CD14-positive monocyte (primary cell): ENCODE data around the gene ZBED6. TPM values are rescaled to one million over a fixed set of nuclear protein-coding genes. Genes with fewer than 3 reads are reported as not detected.

Experiments
- DNase-seq, 3 donors: peaks; one replicate each; pipeline ENCODE4 v3.0.0-alpha.2; 2011 to 2022
- H2AFZ ChIP-seq: 2 replicates; pipeline ENCODE4 v1.6.0; 2012; ENCODE audit warnings: mild to moderate bottlenecking, low read depth, low read length, inconsistent platforms; ENCODE audit not compliant: insufficient read depth, poor library complexity, severe bottlenecking
- H3K27ac ChIP-seq, 2 donors: 1 replicate in 1 of 2; 2 replicates in 1 of 2; pipeline ENCODE4 v1.5.1; 2012 to 2013; ENCODE audit warnings: low read length in 2 of 2, control low read depth in 1 of 2, inconsistent platforms in 1 of 2, low read depth in 1 of 2, mild to moderate bottlenecking in 1 of 2
- H3K27me3 ChIP-seq, 2 donors: one replicate each; pipeline versions ENCODE4 v1.6.0 to v1.6.1; 2011 to 2013; ENCODE audit warnings: low read length in 2 of 2; ENCODE audit not compliant: control insufficient read depth in 2 of 2, insufficient read depth in 2 of 2
- H3K36me3 ChIP-seq, 2 donors: replicated peaks in 1 of 2; 1 replicate in 1 of 2; 2 replicates in 1 of 2; pipeline versions ENCODE4 v1.5.1 to v1.6.1; 2012 to 2013; ENCODE audit warnings: low read length in 2 of 2, control low read depth in 1 of 2, inconsistent platforms in 1 of 2, mild to moderate bottlenecking in 1 of 2; ENCODE audit not compliant: insufficient read depth in 2 of 2, control insufficient read depth in 1 of 2
- H3K4me1 ChIP-seq, 2 donors: 1 replicate in 1 of 2; 2 replicates in 1 of 2; pipeline versions ENCODE4 v1.5.1 to v1.6.1; 2012 to 2013; ENCODE audit warnings: low read length in 2 of 2, control low read depth in 1 of 2, inconsistent platforms in 1 of 2, mild to moderate bottlenecking in 1 of 2, moderate library complexity in 1 of 2; ENCODE audit not compliant: insufficient read depth in 2 of 2, control insufficient read depth in 1 of 2
- H3K4me2 ChIP-seq: replicated peaks from 2 replicates; pipeline ENCODE3; 2012; ENCODE audit warnings: low read length, moderate library complexity, mild to moderate bottlenecking; ENCODE audit not compliant: poor library complexity, severe bottlenecking; ENCODE audit errors: extremely low read depth
- H3K4me3 ChIP-seq, 3 experiments: fragments of 200-600 bp in 1 of 3; sonication (generic) in 1 of 3; replicated peaks in 1 of 3; 1 replicate in 2 of 3; 2 replicates in 1 of 3; pipeline ENCODE4 v1.5.1; 2011 to 2013; ENCODE audit warnings: low read length in 3 of 3, mild to moderate bottlenecking in 3 of 3, control low read depth in 2 of 3, low read depth in 2 of 3, inconsistent platforms in 1 of 3, moderate library complexity in 1 of 3
- H3K79me2 ChIP-seq: 2 replicates; pipeline ENCODE4 v1.6.0; 2012; ENCODE audit warnings: mild to moderate bottlenecking, control low read depth, inconsistent platforms, low read length, moderate library complexity; ENCODE audit not compliant: insufficient read depth
- H3K9ac ChIP-seq: 2 replicates; pipeline ENCODE4 v1.6.0; 2017; ENCODE audit warnings: low read length, mild to moderate bottlenecking; ENCODE audit not compliant: insufficient read depth, poor library complexity, severe bottlenecking
- H3K9me3 ChIP-seq, 2 donors: replicated peaks in 1 of 2; 1 replicate in 1 of 2; 2 replicates in 1 of 2; pipeline versions ENCODE4 v1.5.1 to v1.6.1; 2012 to 2013; ENCODE audit warnings: low read length in 2 of 2, control low read depth in 1 of 2; ENCODE audit not compliant: control insufficient read depth in 1 of 2, insufficient read depth in 1 of 2
- H4K20me1 ChIP-seq: 2 replicates; pipeline ENCODE4 v1.6.0; 2012; ENCODE audit warnings: mild to moderate bottlenecking, low read length, control low read depth, moderate library complexity; ENCODE audit not compliant: insufficient read depth
- H3K27ac Mint-ChIP-seq, 7 donors: one replicate each; pipeline ENCODE4 v1.8.0; 2020; ENCODE audit warnings: mild to moderate bottlenecking in 7 of 7, mixed read lengths in 7 of 7, moderate library complexity in 6 of 7, inconsistent platforms in 2 of 7
- H3K27me3 Mint-ChIP-seq, 3 donors: one replicate each; pipeline ENCODE4 v1.8.0; 2021 to 2022; ENCODE audit warnings: low read depth in 3 of 3, mild to moderate bottlenecking in 3 of 3, mixed read lengths in 3 of 3, moderate library complexity in 3 of 3, inconsistent platforms in 1 of 3
- H3K36me3 Mint-ChIP-seq, 2 donors: one replicate each; pipeline ENCODE4 v1.8.0; 2020; ENCODE audit warnings: mixed read lengths in 2 of 2, inconsistent platforms in 1 of 2, mild to moderate bottlenecking in 1 of 2
- H3K4me1 Mint-ChIP-seq: one replicate; pipeline ENCODE4 v1.8.0; 2020; ENCODE audit warnings: mild to moderate bottlenecking, mixed read lengths
- H3K4me3 Mint-ChIP-seq, 2 donors: one replicate each; pipeline ENCODE4 v1.8.0; 2020; ENCODE audit warnings: mild to moderate bottlenecking in 2 of 2, mixed read lengths in 2 of 2, moderate library complexity in 1 of 2
- H3K9me3 Mint-ChIP-seq, 7 donors: one replicate each; pipeline ENCODE4 v1.8.0; 2020 to 2022; ENCODE audit warnings: mixed read lengths in 7 of 7, mild to moderate bottlenecking in 6 of 7, moderate library complexity in 6 of 7, inconsistent platforms in 2 of 7
- CTCF ChIP-seq: fragments of 200-600 bp; IDR thresholded peaks from one replicate; pipeline ENCODE4 v1.8.0; 2022; ENCODE audit warnings: antibody characterized with exemption, mild to moderate bottlenecking
- WGBS: methylation state at CpG from one replicate; pipeline ENCODE4 v1.1.5; 2013; ENCODE audit warnings: missing lambda C conversion rate; ENCODE audit not compliant: insufficient coverage; 5-methylcytosine and 5-hydroxymethylcytosine counted together
- intact Hi-C, 2 donors: fragments of 100-400 bp; cut with micrococcal nuclease; formaldehyde crosslinking; loops; one replicate each; pipeline versions ENCODE4 v1.15.0 to v1.15.1; 2023
- polyA plus RNA-seq, 3 donors: library from polyadenylated mRNA; depleted of rRNA in 1 of 3; unstranded in 2 of 3; stranded (reverse) in 1 of 3; fragments of 300-500 nt in 2 of 3; fragments of >200 nt in 1 of 3; fragmentation: Illumina TruSeq in 2 of 3; gene quantifications; 1 replicate in 2 of 3; 2 replicates in 1 of 3; pipeline ENCODE4 v1.2.3, GENCODE V29; 2012 to 2021

The ZBED6 gene
- polyA plus RNA-seq, 3 donors, result 0.56 to 2.2 (median 1.00) TPM

- intact Hi-C loops, result no loop called here
- Mint-ChIP-seq H3K27ac (peak within 1 kb of the TSS in 5 of 7 donors; percentile 28 to 74 (median 51)), H3K27me3 (peaks cover 0 to 1% (median 0%) of the 10 kb centered on the region in 3 donors), H3K36me3 (peaks cover 0 to 3% of the 10 kb centered on the region in 2 donors), H3K4me3 (peak within 1 kb of the TSS in 1 of 2 donors; percentile 53), H3K4me1 (peaks cover 33% of the 10 kb centered on the region), H3K9me3 (peaks cover 0 to 3% (median 0%) of the 10 kb centered on the region in 7 donors)
- H3K4me1 ChIP-seq, result peaks cover 12% of the 10 kb centered on the region in 2 donors
- TF ChIP-seq CTCF, result no peak
- no peaks in the 10 kb centered on the region for H3K9me3 ChIP-seq
- H3K9ac ChIP-seq, result no peak within 1 kb of the TSS
- WGBS, result 84% methylated on average over 13 of the region's 16 CpGs
- DNase-seq, result no peak
- H2AFZ ChIP-seq, result peak within 1 kb of the TSS; percentile 46
- H3K4me2 ChIP-seq, result no peak within 1 kb of the TSS
- H3K36me3 ChIP-seq, result no peaks in the 10 kb centered on the region
- no peak within 1 kb of the TSS for H3K27ac ChIP-seq
- H4K20me1 ChIP-seq, result no peaks in the 10 kb centered on the region
- no peaks in the 10 kb centered on the region for H3K79me2 ChIP-seq
- no peaks in the 10 kb centered on the region for H3K27me3 ChIP-seq
- no peak within 1 kb of the TSS for H3K4me3 ChIP-seq
Measured at GRCh38 chr1:203765029-203765837, 30.2 kb upstream of the ZBED6 start, which contains the start of gene LAX1. Gene LAX1 (plus strand): TSS chr1:203765183. CDS start chr1:203765566, 383 bp downstream.

- H2AFZ ChIP-seq, result no peak overlapping the region
Measured at GRCh38 chr1:203768256-203768655, 27.2 kb upstream of the ZBED6 start.

More at GRCh38 chr1:203768256-203768655, 27.2 kb upstream of the ZBED6 start:
- Histone ChIP-seq H4K20me1 (no peaks in the 10 kb centered on the region), H3K79me2 (no peaks in the 10 kb centered on the region), H3K27me3 (no peaks in the 10 kb centered on the region), H3K4me1 (peaks cover 12 to 15% of the 10 kb centered on the region in 2 donors), H3K4me2 (no peak overlapping the region), H3K36me3 (no peaks in the 10 kb centered on the region), H3K4me3 (no peak overlapping the region), H3K9me3 (no peaks in the 10 kb centered on the region), H3K27ac (peak overlapping the region in 1 of 2 donors; percentile 7), H3K9ac (no peak overlapping the region)
- peaks cover 36% of the 10 kb centered on the region for H3K4me1 Mint-ChIP-seq
- peaks cover 0 to 4% (median 0%) of the 10 kb centered on the region in 3 donors for H3K27me3 Mint-ChIP-seq
- DNase-seq, result no peak
- H3K4me3 Mint-ChIP-seq, result peak overlapping the region in 1 of 2 donors; percentile 21
- no peak for TF ChIP-seq CTCF
- peaks cover 0 to 3% (median 0%) of the 10 kb centered on the region in 7 donors for H3K9me3 Mint-ChIP-seq
- H3K27ac Mint-ChIP-seq, result peak overlapping the region; percentile 71 to 97 (median 82)
- 70% methylated on average over 4 of the region's 6 CpGs for WGBS
- H3K36me3 Mint-ChIP-seq, result peaks cover 2 to 3% of the 10 kb centered on the region in 2 donors
- intact Hi-C loops, result no loop called here
